B cell (primary cell): ENCODE data around the gene KCNH5. TPM values are rescaled to one million over a fixed set of nuclear protein-coding genes. Genes with fewer than 3 reads are reported as not detected.

Source experiments
- ATAC-seq: fragments of 200-7000 bp; cut with Tn5 transposase; one replicate; pipeline ENCODE4 v1.10.0; 2021; ENCODE audit warnings: low read depth, mild to moderate bottlenecking, moderate number of reproducible peaks, moderate library complexity
- CTCF ChIA-PET: fragments of 350-600 bp; sonication (Branson Sonifier 250); formaldehyde crosslinking; loops from one replicate; lab custom pipeline; 2021; ENCODE audit warnings: antibody characterized with exemption, inconsistent platforms; lab: Charles Lee
- POLR2A ChIA-PET: fragments of 350-600 bp; sonication (Branson Sonifier 250); formaldehyde crosslinking; loops from one replicate; lab custom pipeline; 2021; ENCODE audit warnings: antibody characterized with exemption; lab: Charles Lee
- DNase-seq: peaks from one replicate; pipeline ENCODE4 v3.0.0; 2013
- H2AFZ ChIP-seq: 2 replicates; pipeline ENCODE4 v1.6.1; 2012; ENCODE audit warnings: mild to moderate bottlenecking, low read depth, low read length; ENCODE audit not compliant: insufficient read depth, poor library complexity, severe bottlenecking
- H3K27ac ChIP-seq, 2 donors: 1 replicate in 1 of 2; 2 replicates in 1 of 2; pipeline ENCODE4 v1.5.1; 2012 to 2013; ENCODE audit warnings: low read length in 2 of 2, mild to moderate bottlenecking in 2 of 2, moderate library complexity in 1 of 2
- H3K27me3 ChIP-seq, 4 experiments: fragments of 200-600 bp in 1 of 4; sonication (generic) in 1 of 4; replicated peaks in 1 of 4; 1 replicate in 2 of 4; 2 replicates in 2 of 4; pipeline versions ENCODE4 v1.6.1 to v1.7.0; 2013 to 2016; ENCODE audit warnings: low read length in 3 of 4, mild to moderate bottlenecking in 2 of 4, mixed read lengths in 1 of 4, moderate library complexity in 1 of 4; ENCODE audit not compliant: insufficient read depth in 4 of 4, control insufficient read depth in 3 of 4; ENCODE audit errors: control extremely low read depth in 1 of 4
- H3K36me3 ChIP-seq, 2 experiments: replicated peaks in 1 of 2; 1 replicate in 1 of 2; 2 replicates in 1 of 2; pipeline versions ENCODE4 v1.6.1 to v1.7.1; 2013; ENCODE audit warnings: low read length in 1 of 2; ENCODE audit not compliant: insufficient read depth in 2 of 2, control insufficient read depth in 1 of 2; ENCODE audit errors: control extremely low read depth in 1 of 2, extremely low read depth in 1 of 2
- H3K4me1 ChIP-seq, 2 donors: fragments of 200-600 bp in 1 of 2; sonication (generic) in 1 of 2; 1 replicate in 1 of 2; 2 replicates in 1 of 2; pipeline versions ENCODE4 v1.5.1 to v1.6.1; 2013 to 2017; ENCODE audit warnings: low read length in 2 of 2; ENCODE audit not compliant: control insufficient read depth in 2 of 2, insufficient read depth in 2 of 2
- H3K4me2 ChIP-seq: replicated peaks from 2 replicates; pipeline ENCODE3; 2012; ENCODE audit warnings: mild to moderate bottlenecking, low read depth, low read length; ENCODE audit not compliant: poor library complexity, severe bottlenecking
- H3K4me3 ChIP-seq, 5 experiments: fragments of 200-600 bp in 1 of 5; sonication (generic) in 1 of 5; 1 replicate in 3 of 5; 2 replicates in 2 of 5; pipeline versions ENCODE4 v1.5.1 to v1.7.0; 2011 to 2016; ENCODE audit warnings: low read length in 4 of 5, mild to moderate bottlenecking in 4 of 5, low read depth in 2 of 5, control low read depth in 1 of 5, moderate library complexity in 1 of 5; ENCODE audit not compliant: insufficient read depth in 1 of 5; ENCODE audit errors: control extremely low read depth in 1 of 5, extremely low read depth in 1 of 5
- H3K79me2 ChIP-seq: fragments of 200-600 bp; sonication (generic); one replicate; pipeline ENCODE4 v1.6.0; 2016; ENCODE audit warnings: low read length; ENCODE audit not compliant: control insufficient read depth, insufficient read depth
- H3K9ac ChIP-seq: fragments of 200-600 bp; sonication (generic); 2 replicates; pipeline ENCODE4 v1.6.1; 2017; ENCODE audit warnings: mild to moderate bottlenecking, low read length, moderate library complexity
- H3K9me3 ChIP-seq, 3 donors: one replicate each; pipeline versions ENCODE4 v1.6.1 to v1.7.1; 2013; ENCODE audit warnings: low read length in 2 of 3; ENCODE audit not compliant: control insufficient read depth in 2 of 3, insufficient read depth in 1 of 3; ENCODE audit errors: control extremely low read depth in 1 of 3
- H4K20me1 ChIP-seq: 2 replicates; pipeline ENCODE4 v1.6.0; 2012; ENCODE audit warnings: mild to moderate bottlenecking, low read length; ENCODE audit not compliant: insufficient read depth, control insufficient read depth, poor library complexity, severe bottlenecking
- H3K27ac Mint-ChIP-seq: one replicate; pipeline ENCODE4 v1.8.0; 2021; ENCODE audit warnings: mixed read lengths
- H3K27me3 Mint-ChIP-seq: one replicate; pipeline ENCODE4 v1.8.0; 2021; ENCODE audit warnings: mixed read lengths
- H3K4me1 Mint-ChIP-seq: one replicate; pipeline ENCODE4 v1.8.0; 2021; ENCODE audit warnings: mixed read lengths
- H3K4me3 Mint-ChIP-seq: one replicate; pipeline ENCODE4 v1.8.0; 2021; ENCODE audit warnings: mixed read lengths
- H3K9me3 Mint-ChIP-seq: one replicate; pipeline ENCODE4 v1.8.0; 2022; ENCODE audit warnings: mixed read lengths; ENCODE audit not compliant: insufficient read depth
- CTCF ChIP-seq: fragments of 200-600 bp; IDR thresholded peaks from one replicate; pipeline ENCODE4 v1.8.0; 2022; ENCODE audit warnings: antibody characterized with exemption, mild to moderate bottlenecking
- EZH2 ChIP-seq: IDR thresholded peaks from 2 replicates; pipeline ENCODE4 v1.6.1; 2012; ENCODE audit warnings: borderline replicate concordance, low read depth, mild to moderate bottlenecking, moderate library complexity, low read length; ENCODE audit not compliant: insufficient read depth, poor library complexity, severe bottlenecking
- WGBS: methylation state at CpG from one replicate; pipeline ENCODE4 v1.1.5; 2013; ENCODE audit warnings: missing lambda C conversion rate; ENCODE audit not compliant: insufficient coverage; 5-methylcytosine and 5-hydroxymethylcytosine counted together
- intact Hi-C: fragments of 100-400 bp; cut with micrococcal nuclease; formaldehyde crosslinking; loops from one replicate; pipeline ENCODE4 v1.10.0; 2022
- polyA plus RNA-seq: library from polyadenylated mRNA; depleted of rRNA; stranded (reverse); fragments of >200 nt; gene quantifications from 2 replicates; pipeline ENCODE4 v1.2.3, GENCODE V29; 2012
- total RNA-seq, 2 donors: library from RNA; stranded (reverse); fragments of 120-200 nt in 1 of 2; gene quantifications; 1 replicate in 1 of 2; 2 replicates in 1 of 2; pipeline versions ENCODE4 v1.2.3 to v1.2.4, GENCODE V29; 2013 to 2022

KCNH5 gene
- total and polyA plus RNA-seq, 2 donors (not counting 1 experiment from before 2014, with no cell fraction given) = not detected

- H3K4me1 Mint-ChIP-seq = no peaks in the 10 kb centered on the region
- WGBS = no CpG with 5 or more reads among the region's 4 CpGs
- no peak overlapping the region for H2AFZ ChIP-seq
- H3K4me2 ChIP-seq = no peak overlapping the region
- no peaks in the 10 kb centered on the region for H3K36me3 ChIP-seq
- no peaks in the 10 kb centered on the region for H4K20me1 ChIP-seq
- no peaks in the 10 kb centered on the region for H3K4me1 ChIP-seq
- H3K4me3 Mint-ChIP-seq = no peak overlapping the region
- no peaks in the 10 kb centered on the region for H3K9me3 ChIP-seq
- H3K27ac Mint-ChIP-seq = no peak overlapping the region
- H3K9ac ChIP-seq = no peak overlapping the region
- H3K27me3 Mint-ChIP-seq = no peaks in the 10 kb centered on the region
- ChIA-PET CTCF (no interaction called here), POLR2A (no interaction called here)
- peaks cover 5% of the 10 kb centered on the region for H3K9me3 Mint-ChIP-seq
- no peak for ATAC-seq
- H3K4me3 ChIP-seq = no peak overlapping the region
- no peak overlapping the region for H3K27ac ChIP-seq
- no peak for DNase-seq
- intact Hi-C loops = no loop called here
- H3K79me2 ChIP-seq = no peaks in the 10 kb centered on the region
- H3K27me3 ChIP-seq = no peaks in the 10 kb centered on the region
- TF ChIP-seq EZH2 = no peak
- TF ChIP-seq CTCF = no peak
Measured at GRCh38 chr14:62691647-62692489, 353.4 kb downstream of the KCNH5 start.

GRCh38 chr14:62689733-62690132, 355.5 kb downstream of the KCNH5 start:
- Mint-ChIP-seq H3K4me1 (no peaks in the 10 kb centered on the region), H3K9me3 (peaks cover 5% of the 10 kb centered on the region), H3K4me3 (no peak overlapping the region), H3K27me3 (no peaks in the 10 kb centered on the region), H3K27ac (no peak overlapping the region)
- 90% methylated on average over 1 of the region's 1 CpG for WGBS
- no peak overlapping the region for H3K27ac ChIP-seq
- no peaks in the 10 kb centered on the region for H3K9me3 ChIP-seq
- H3K4me2 ChIP-seq = no peak overlapping the region
- ATAC-seq = no peak
- no peaks in the 10 kb centered on the region for H4K20me1 ChIP-seq
- no peaks in the 10 kb centered on the region for H3K36me3 ChIP-seq
- H3K27me3 ChIP-seq = no peaks in the 10 kb centered on the region
- no peak for DNase-seq
- intact Hi-C loops = no loop called here
- H3K9ac ChIP-seq = no peak overlapping the region
- no peak overlapping the region for H3K4me3 ChIP-seq
- no peak overlapping the region for H2AFZ ChIP-seq
- TF ChIP-seq CTCF (no peak), EZH2 (no peak)
- no peaks in the 10 kb centered on the region for H3K4me1 ChIP-seq
- no peaks in the 10 kb centered on the region for H3K79me2 ChIP-seq
- ChIA-PET CTCF (no interaction called here), POLR2A (no interaction called here)
